ENCODE measurements around the gene RIMBP3C. TPM values are rescaled to one million over a fixed set of nuclear protein-coding genes. Genes with fewer than 3 reads are reported as not detected.
"Not testable (repeated sequence)": the region's sequence is repeated elsewhere in the genome, so short reads cannot be mapped to it uniquely, and the experiment has no call there.

RIMBP3C gene
- 0.29 and 0.42 TPM in 2 replicates for total RNA-seq (2013; cell fraction: nucleolus; rRNA removed)
- total RNA-seq (2014; rRNA removed): 0.11 TPM in 2 replicates
- not detected in 2 replicates for total RNA-seq (2014; rRNA removed; fragmentation: Illumina TruSeq; extraction: Trizol)
- 0.23 and 0.24 TPM in 2 replicates for total RNA-seq (2021)
- not detected for polyA plus RNA-seq (2011; ENCODE audit: low read depth)
- polyA plus RNA-seq (2011; rRNA removed): 0.03 TPM in 1 of 2 replicates, not detected in the other
- polyA plus RNA-seq (2011; cell fraction: cytosol; rRNA removed): 0.01 and 0.03 TPM in 2 replicates
- polyA plus RNA-seq (2011; cell fraction: nucleus; rRNA removed): 0.03 and 0.10 TPM in 2 replicates
- 0.10 TPM in 1 of 2 replicates, not detected in the other for polyA plus RNA-seq (2012)
- polyA plus RNA-seq (2014; fragmentation: Illumina TruSeq; extraction: Trizol): 0.03 and 0.05 TPM in 2 replicates
- polyA plus RNA-seq (2014; fragmentation: Nextera tagmentation; extraction: Ambion mirVana): not detected
- polyA plus RNA-seq (2014; rRNA removed): 0.01 TPM in 1 of 2 replicates, not detected in the other
- polyA plus RNA-seq (2016; fragmentation: Nextera tagmentation; extraction: Ambion mirVana): under 1 TPM; 0.04 to 0.14 TPM
- 0.05 TPM in 1 of 2 replicates, not detected in the other for polyA minus RNA-seq (2011; rRNA and poly(A)+ RNA removed)
- 0.27 TPM in 1 of 2 replicates, not detected in the other for polyA minus RNA-seq (2011; cell fraction: cytosol; rRNA and poly(A)+ RNA removed)
- polyA minus RNA-seq (2011; cell fraction: nucleus; rRNA and poly(A)+ RNA removed): 0.67 and 0.73 TPM in 2 replicates
- not detected for Bru-seq, nascent RNA
- not detected for BruChase-seq, experiment 1, labeled RNA remaining after a 6-hour chase
- not detected for BruChase-seq, experiment 2, labeled RNA remaining after a 2-hour chase
- long read RNA-seq, experiment 1: 0 reads
- long read RNA-seq, experiment 2: 0 reads

- CTCF ChIA-PET; DNase-seq (ENCODE audit: low read depth, low spot score); intact Hi-C loops (cut with micrococcal nuclease; ENCODE audit: unreplicated experiment); H3K27me3 ChIP-seq (replicated peaks in 1 of 2; ENCODE audit: control insufficient read depth in 2 of 2, insufficient read depth in 2 of 2, low read length in 1 of 2); H3K9ac ChIP-seq (ENCODE audit: control insufficient read depth, insufficient read depth, low read length); SMC1A ChIA-PET (ENCODE audit: uncharacterized antibody, unreplicated experiment); H3K36me3 ChIP-seq (ENCODE audit: control insufficient read depth in 2 of 2, insufficient read depth in 2 of 2, low read length in 1 of 2); H3K4me1 ChIP-seq (ENCODE audit: control insufficient read depth, insufficient read depth, low read length); in situ Hi-C loops (cut with MboI); H2AFZ ChIP-seq (ENCODE audit: control insufficient read depth, low read depth, low read length); H3K4me2 ChIP-seq (ENCODE audit: control insufficient read depth, insufficient read depth); ATAC-seq; BruUV-seq (replicated peaks); POLR2A ChIA-PET; H3K4me3 ChIP-seq; H3K79me2 ChIP-seq (ENCODE audit: control insufficient read depth, insufficient read depth, low read length); H3K27ac ChIP-seq (ENCODE audit: control insufficient read depth, insufficient read depth); RAD21 ChIA-PET (ENCODE audit: unreplicated experiment); FAIRE-seq; H4K20me1 ChIP-seq (ENCODE audit: control insufficient read depth, insufficient read depth); H3K9me3 ChIP-seq (replicated peaks; ENCODE audit: control insufficient read depth, insufficient read depth, low read length): not testable (repeated sequence)
- no CpG with 5 or more reads among the region's 4 CpGs for WGBS (ENCODE audit: insufficient coverage, insufficient replicate concordance, low lambda C conversion rate, missing lambda C conversion rate)
These were observed at the start of gene RIMBP3C for GRCh38 chr22:21551361-21551760. Gene RIMBP3C, minus strand, starts transcription at chr22:21551461. Its CDS starts 485 bp downstream, at chr22:21550976.

- Histone ChIP-seq H3K4me2 (ENCODE audit: control insufficient read depth, insufficient read depth) (no peak overlapping the region), H4K20me1 (ENCODE audit: control insufficient read depth, insufficient read depth) (peaks cover 8% of the 10 kb centered on the region; the same call in 1 of the 2 replicates), H3K36me3 (ENCODE audit: control insufficient read depth in 2 of 2, insufficient read depth in 2 of 2, low read length in 1 of 2) (peaks cover 21 to 22% of the 10 kb centered on the region in 2 experiments), H3K79me2 (ENCODE audit: control insufficient read depth, insufficient read depth, low read length) (peaks cover 43% of the 10 kb centered on the region), H3K9me3 (replicated peaks; ENCODE audit: control insufficient read depth, insufficient read depth, low read length) (no peaks in the 10 kb centered on the region), H2AFZ (ENCODE audit: control insufficient read depth, low read depth, low read length) (no peak overlapping the region), H3K27me3 (replicated peaks in 1 of 2; ENCODE audit: control insufficient read depth in 2 of 2, insufficient read depth in 2 of 2, low read length in 1 of 2) (no peaks in the 10 kb centered on the region), H3K27ac (ENCODE audit: control insufficient read depth, insufficient read depth) (no peak overlapping the region), H3K9ac (ENCODE audit: control insufficient read depth, insufficient read depth, low read length) (no peak overlapping the region), H3K4me3 (no peak overlapping the region), H3K4me1 (ENCODE audit: control insufficient read depth, insufficient read depth, low read length) (no peaks in the 10 kb centered on the region)
- CTCF ChIA-PET: no interaction called here
- TF ChIP-seq BMI1 (IDR thresholded peaks at IDR 0.05; ENCODE audit: borderline replicate concordance) (no peak), SUZ12 (IDR thresholded peaks at IDR 0.05; ENCODE audit: unreplicated experiment) (no peak), RBBP5 (conservative IDR thresholded peaks at IDR 0.05) (no peak)
- FAIRE-seq (no peak), ATAC-seq (no peak), DNase-seq (ENCODE audit: low read depth, low spot score) (no peak)
- intact Hi-C loops (cut with micrococcal nuclease; ENCODE audit: unreplicated experiment) (no loop called here), in situ Hi-C loops (cut with MboI) (no loop called here)
- WGBS (ENCODE audit: insufficient coverage, insufficient replicate concordance, low lambda C conversion rate, missing lambda C conversion rate): 87% methylated on average over 6 of the region's 6 CpGs
- BruUV-seq (replicated peaks): no TSS peak
- RAD21 ChIA-PET (ENCODE audit: unreplicated experiment): no interaction called here
- SMC1A ChIA-PET (ENCODE audit: uncharacterized antibody, unreplicated experiment): interaction anchor here (1.5 kb wide), 1 partner anchor 10 kb away, joined by 5 read pairs; no protein-coding TSS in a partner anchor
- POLR2A ChIA-PET: no interaction called here
These were observed 48.0 kb upstream of the RIMBP3C start for GRCh38 chr22:21599053-21599893.

Data from GM12878 (cell line).